ENCODE data around the gene GRIA1. TPM values are rescaled to one million over a fixed set of nuclear protein-coding genes. Genes with fewer than 3 reads are reported as not detected.
A peak's percentile ranks its signal among the peaks of the same experiment; 100 is the strongest.

Gene GRIA1
- total RNA-seq, 1 donor = 1.1 TPM

- Histone ChIP-seq H2AFZ (ENCODE audit: low read length) (no peak overlapping the region), H3K4me1 (ENCODE audit: insufficient read depth, low read length) (no peaks in the 10 kb centered on the region), H3K4me3 (ENCODE audit: insufficient read depth, low read length) (no peak overlapping the region), H3K9me3 (ENCODE audit: low read depth, low read length) (no peaks in the 10 kb centered on the region), H3K4me2 (ENCODE audit: insufficient read depth, low read length) (no peak overlapping the region), H3K79me2 (ENCODE audit: insufficient read depth, low read length) (no peaks in the 10 kb centered on the region), H4K20me1 (ENCODE audit: insufficient read depth, low read length) (no peaks in the 10 kb centered on the region), H3K36me3 (ENCODE audit: insufficient read depth, low read length) (no peaks in the 10 kb centered on the region), H3K27ac (ENCODE audit: low read depth, low read length) (no peak overlapping the region), H3K27me3 (ENCODE audit: insufficient read depth, low read length) (no peaks in the 10 kb centered on the region)
- TF ChIP-seq CTCF (IDR thresholded peaks at IDR 0.05; ENCODE audit: extremely low read depth, low read depth, low read length) = no peak
- no peak for DNase-seq (ENCODE audit: insufficient read length, low spot score, missing footprints)
Measured at GRCh38 chr5:153504726-153505125, 14.3 kb downstream of the GRIA1 start.

- Histone ChIP-seq H4K20me1 (ENCODE audit: insufficient read depth, low read length) (no peaks in the 10 kb centered on the region), H3K4me2 (ENCODE audit: insufficient read depth, low read length) (no peak overlapping the region), H3K27me3 (ENCODE audit: insufficient read depth, low read length) (no peaks in the 10 kb centered on the region), H3K27ac (ENCODE audit: low read depth, low read length) (no peak overlapping the region), H3K36me3 (ENCODE audit: insufficient read depth, low read length) (no peaks in the 10 kb centered on the region), H3K9me3 (ENCODE audit: low read depth, low read length) (no peaks in the 10 kb centered on the region), H3K79me2 (ENCODE audit: insufficient read depth, low read length) (no peaks in the 10 kb centered on the region), H3K4me3 (ENCODE audit: insufficient read depth, low read length) (no peak overlapping the region), H3K4me1 (ENCODE audit: insufficient read depth, low read length) (no peaks in the 10 kb centered on the region), H2AFZ (ENCODE audit: low read length) (no peak overlapping the region)
- peak; percentile 25 for DNase-seq (ENCODE audit: insufficient read length, low spot score, missing footprints)
- TF ChIP-seq CTCF (IDR thresholded peaks at IDR 0.05; ENCODE audit: extremely low read depth, low read depth, low read length) = no peak
Measured at GRCh38 chr5:153508700-153509099, 18.2 kb downstream of the GRIA1 start.

GRCh38 chr5:153511622-153512021 is 21.2 kb downstream of the GRIA1 start:
- Histone ChIP-seq H3K4me3 (ENCODE audit: insufficient read depth, low read length) (no peak overlapping the region), H3K36me3 (ENCODE audit: insufficient read depth, low read length) (no peaks in the 10 kb centered on the region), H3K4me1 (ENCODE audit: insufficient read depth, low read length) (peaks cover 2% of the 10 kb centered on the region), H2AFZ (ENCODE audit: low read length) (no peak overlapping the region), H3K9me3 (ENCODE audit: low read depth, low read length) (no peaks in the 10 kb centered on the region), H3K27me3 (ENCODE audit: insufficient read depth, low read length) (no peaks in the 10 kb centered on the region), H3K27ac (ENCODE audit: low read depth, low read length) (no peak overlapping the region), H3K79me2 (ENCODE audit: insufficient read depth, low read length) (no peaks in the 10 kb centered on the region), H4K20me1 (ENCODE audit: insufficient read depth, low read length) (no peaks in the 10 kb centered on the region), H3K4me2 (ENCODE audit: insufficient read depth, low read length) (no peak overlapping the region)
- DNase-seq (ENCODE audit: insufficient read length, low spot score, missing footprints) = no peak
- no peak for TF ChIP-seq CTCF (IDR thresholded peaks at IDR 0.05; ENCODE audit: extremely low read depth, low read depth, low read length)

GRCh38 chr5:153513156-153513555 is 22.7 kb downstream of the GRIA1 start:
- no peaks in the 10 kb centered on the region for H3K36me3 ChIP-seq (ENCODE audit: insufficient read depth, low read length)
- no peak for DNase-seq (ENCODE audit: insufficient read length, low spot score, missing footprints)
- H3K9me3 ChIP-seq (ENCODE audit: low read depth, low read length) = no peaks in the 10 kb centered on the region
- H3K4me2 ChIP-seq (ENCODE audit: insufficient read depth, low read length) = no peak overlapping the region
- no peak overlapping the region for H2AFZ ChIP-seq (ENCODE audit: low read length)
- no peaks in the 10 kb centered on the region for H3K79me2 ChIP-seq (ENCODE audit: insufficient read depth, low read length)
- peaks cover 2% of the 10 kb centered on the region for H3K4me1 ChIP-seq (ENCODE audit: insufficient read depth, low read length)
- H3K4me3 ChIP-seq (ENCODE audit: insufficient read depth, low read length) = no peak overlapping the region
- no peak overlapping the region for H3K27ac ChIP-seq (ENCODE audit: low read depth, low read length)
- TF ChIP-seq CTCF (IDR thresholded peaks at IDR 0.05; ENCODE audit: extremely low read depth, low read depth, low read length) = no peak
- no peaks in the 10 kb centered on the region for H4K20me1 ChIP-seq (ENCODE audit: insufficient read depth, low read length)
- H3K27me3 ChIP-seq (ENCODE audit: insufficient read depth, low read length) = no peaks in the 10 kb centered on the region

Data from osteoblast (primary cell).